Measurements from ENCODE around the gene MPEG1.

Gene MPEG1

DNA sequence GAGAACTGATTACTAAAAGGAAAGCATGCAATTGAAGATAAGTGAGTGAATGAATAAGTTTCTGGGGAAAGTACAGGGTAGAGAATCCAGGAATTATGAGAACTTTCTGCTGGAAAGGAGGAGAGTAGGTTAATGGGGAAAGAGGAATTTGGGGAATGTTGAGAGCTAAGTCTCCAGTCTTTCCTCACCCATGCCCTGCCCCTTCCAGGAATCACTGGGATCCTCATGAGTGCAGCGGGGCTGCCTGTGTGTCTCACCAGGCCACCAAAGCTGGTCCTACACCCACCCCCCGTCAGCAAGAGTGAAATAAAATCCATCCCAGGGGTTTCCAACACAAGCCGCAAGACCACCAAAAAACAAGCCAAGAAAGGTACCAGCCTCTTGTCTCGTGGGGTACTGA is 23.8 kb downstream of the MPEG1 start:
- in situ Hi-C loops (cut with MboI; ENCODE audit: low sequenced_read_pairs), result no loop called here

GRCh38 chr11:59187587-59187986 is 25.1 kb downstream of the MPEG1 start:
- in situ Hi-C loops (cut with MboI; ENCODE audit: low sequenced_read_pairs), result no loop called here

DNA sequence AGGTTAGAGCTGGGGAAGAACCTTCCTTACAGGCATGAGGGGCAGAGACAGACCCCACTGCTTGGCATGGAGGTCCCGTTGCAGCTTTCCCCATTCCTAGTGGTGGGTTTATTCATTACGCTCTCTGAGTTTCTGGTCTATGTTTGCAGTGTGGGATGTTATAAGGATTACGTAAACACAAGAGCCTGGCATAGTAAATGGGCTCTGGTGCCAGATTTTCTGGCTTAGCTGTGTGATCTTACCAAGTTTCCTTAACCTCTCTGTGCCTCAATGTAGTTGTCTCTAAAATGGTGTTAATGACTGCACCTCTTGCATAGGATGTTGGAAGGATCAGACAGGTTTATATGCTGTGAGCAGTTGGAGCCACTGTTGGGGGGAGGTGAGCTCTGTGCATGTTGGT is 25.7 kb downstream of the MPEG1 start:
- in situ Hi-C loops (cut with MboI; ENCODE audit: low sequenced_read_pairs), result no loop called here

DNA sequence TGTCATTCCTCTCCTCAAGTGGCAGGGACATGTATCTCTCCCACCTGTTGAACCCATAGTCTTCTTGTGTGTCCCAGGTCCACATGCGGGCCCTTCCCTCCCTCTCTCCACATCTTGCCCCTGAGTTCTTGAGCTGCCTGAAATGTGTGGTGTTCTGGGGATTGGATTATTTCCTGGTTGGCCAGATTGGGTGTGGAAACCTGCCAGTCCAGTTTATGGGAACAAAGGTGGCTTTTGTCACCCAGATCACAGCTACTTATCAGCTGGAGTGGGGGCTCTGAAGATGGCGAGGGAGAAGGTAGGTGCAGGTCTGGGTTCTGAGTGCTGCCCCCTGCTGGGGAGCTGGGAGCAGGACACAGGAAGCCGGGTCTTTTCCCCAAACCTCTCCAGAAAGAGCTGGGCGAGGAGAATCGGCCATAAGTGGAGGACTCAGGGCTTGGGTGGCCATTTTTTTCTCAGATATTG is 26.6 kb downstream of the MPEG1 start:
- in situ Hi-C loops (cut with MboI; ENCODE audit: low sequenced_read_pairs), result no loop called here

DNA sequence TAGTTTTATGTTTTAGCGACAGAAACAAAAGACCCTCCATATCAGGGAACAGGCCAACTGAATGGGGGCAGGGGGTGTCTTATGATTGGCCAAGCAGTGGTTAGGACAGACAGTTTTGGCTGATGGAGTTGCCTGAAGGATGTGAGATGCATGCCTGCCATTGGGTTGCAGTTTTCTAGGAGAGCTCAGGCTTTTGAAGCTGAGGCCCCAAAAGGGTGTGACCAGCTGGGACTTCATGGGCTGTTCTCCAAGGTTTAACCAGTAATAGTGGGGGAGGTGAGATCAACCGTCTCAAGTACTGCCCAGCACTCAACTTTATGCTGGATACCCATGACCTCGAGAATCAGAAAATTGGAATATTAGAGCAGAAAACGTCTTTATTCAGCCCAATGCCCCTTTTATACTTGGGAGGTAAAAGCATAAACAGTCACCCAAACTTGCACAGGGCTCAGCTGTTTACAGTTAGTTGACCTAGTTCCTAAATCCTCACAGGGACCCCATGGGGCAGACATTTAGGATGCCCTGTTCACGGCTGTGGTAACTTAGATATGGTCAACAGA is 27.3 kb downstream of the MPEG1 start:
- in situ Hi-C loops (cut with MboI; ENCODE audit: low sequenced_read_pairs), result no loop called here

GRCh38 chr11:59184691-59185339 is 27.9 kb downstream of the MPEG1 start:
- in situ Hi-C loops (cut with MboI; ENCODE audit: low sequenced_read_pairs), result no loop called here

GRCh38 chr11:59183771-59184170 is 29.0 kb downstream of the MPEG1 start:
- in situ Hi-C loops (cut with MboI; ENCODE audit: low sequenced_read_pairs), result no loop called here

DNA sequence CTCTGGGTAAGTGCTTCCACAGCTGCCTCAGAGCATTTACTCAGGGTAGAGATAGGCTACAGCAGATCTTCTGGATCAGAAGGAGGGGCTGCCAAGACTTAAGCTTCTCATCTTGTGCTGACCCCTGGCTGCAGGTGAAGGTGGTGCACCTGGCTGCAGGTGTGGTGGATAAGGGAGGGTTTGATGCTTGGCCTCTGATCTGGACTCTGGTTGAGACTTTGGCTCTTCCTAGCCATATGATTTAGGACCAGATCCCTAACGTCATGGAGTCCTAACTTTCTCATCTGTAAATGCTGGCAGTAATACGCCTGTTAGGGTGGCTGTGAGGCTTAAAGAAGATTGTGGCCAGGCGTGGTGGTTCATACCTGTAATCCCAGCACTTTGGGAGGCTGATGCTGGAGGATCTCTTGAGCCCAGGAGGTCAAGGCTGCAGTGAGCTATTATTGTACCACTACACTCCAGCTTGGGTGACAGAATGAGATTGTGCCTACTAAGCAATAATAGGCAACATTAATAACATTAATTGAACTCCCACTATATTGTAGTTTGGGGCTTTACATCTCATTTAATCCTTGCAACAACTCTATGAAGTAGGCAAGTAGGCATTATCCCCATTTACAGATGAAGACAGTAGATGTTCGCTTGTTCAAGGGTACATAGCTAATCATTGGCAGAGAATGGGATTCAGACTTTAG is 30.1 kb downstream of the MPEG1 start:
- in situ Hi-C loops (cut with MboI; ENCODE audit: low sequenced_read_pairs), result no loop called here

- in situ Hi-C loops (cut with MboI; ENCODE audit: low sequenced_read_pairs), result no loop called here
Measured at GRCh38 chr11:59181746-59182456, 30.8 kb downstream of the MPEG1 start.

DNA sequence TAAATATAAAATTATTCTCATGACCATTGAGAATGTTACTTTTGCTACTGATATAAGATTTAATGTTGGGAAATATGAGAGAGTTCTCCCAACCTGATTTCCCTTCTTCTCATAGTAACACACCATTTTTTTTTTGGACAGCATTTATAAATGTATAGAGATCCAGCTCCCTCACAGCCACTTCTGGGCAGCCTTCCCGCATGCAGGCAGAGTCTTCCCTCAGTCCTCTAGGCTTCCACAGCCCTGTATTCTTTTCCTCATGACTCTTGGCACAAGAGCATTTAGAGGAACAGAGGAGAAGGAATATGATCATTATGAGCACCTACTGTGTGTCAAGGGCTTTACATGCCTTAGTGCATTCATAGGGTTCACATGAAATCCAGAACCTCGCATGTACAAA is 31.8 kb downstream of the MPEG1 start:
- in situ Hi-C loops (cut with MboI; ENCODE audit: low sequenced_read_pairs), result no loop called here

- in situ Hi-C loops (cut with MboI; ENCODE audit: low sequenced_read_pairs), result no loop called here
Measured at GRCh38 chr11:59180168-59180776, 32.5 kb downstream of the MPEG1 start.

GRCh38 chr11:59179121-59179520 is 33.6 kb downstream of the MPEG1 start:
- in situ Hi-C loops (cut with MboI; ENCODE audit: low sequenced_read_pairs), result no loop called here

DNA sequence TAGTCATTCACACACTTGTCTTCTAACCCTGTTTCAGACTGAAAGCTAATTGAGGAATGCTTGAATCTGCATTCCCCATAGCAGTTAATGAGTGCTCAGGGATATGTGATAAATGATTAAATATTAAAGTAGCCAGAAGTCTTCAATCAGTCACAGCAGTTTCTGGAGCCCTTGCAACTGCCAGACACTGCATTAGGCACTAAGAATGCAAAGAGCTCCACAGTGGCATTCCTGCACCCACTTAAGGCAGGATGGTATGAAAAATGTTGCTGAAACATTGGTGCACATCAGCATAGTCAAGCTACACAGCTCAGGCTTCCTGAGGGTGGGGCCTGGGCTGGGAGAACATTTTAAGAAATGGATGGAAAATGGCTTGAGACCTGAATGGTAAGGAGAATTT is 34.3 kb downstream of the MPEG1 start:
- in situ Hi-C loops (cut with MboI; ENCODE audit: low sequenced_read_pairs), result no loop called here

- in situ Hi-C loops (cut with MboI; ENCODE audit: low sequenced_read_pairs), result no loop called here
Measured at GRCh38 chr11:59176330-59176729, 36.4 kb downstream of the MPEG1 start.

DNA sequence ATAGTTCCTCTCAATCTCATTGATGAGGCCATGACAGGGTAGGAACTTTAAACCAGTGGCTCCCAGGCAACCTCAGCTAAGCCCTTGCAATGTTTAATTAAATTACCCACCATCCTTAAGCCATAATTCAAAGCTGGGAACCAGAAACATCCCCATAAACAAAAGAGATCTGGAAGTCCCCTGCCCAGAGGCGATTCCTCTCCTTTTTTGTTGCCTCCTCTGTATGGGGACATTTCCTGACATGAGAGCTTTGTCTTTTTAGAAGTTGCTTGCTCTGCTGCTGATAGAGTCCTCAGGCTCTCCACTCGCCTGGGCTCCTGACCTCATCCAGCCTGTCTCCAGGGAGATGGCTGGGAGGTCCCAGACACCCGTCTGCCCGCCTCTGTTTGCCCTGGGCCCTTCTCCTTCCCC is 37.6 kb downstream of the MPEG1 start:
- in situ Hi-C loops (cut with MboI; ENCODE audit: low sequenced_read_pairs), result no loop called here

DNA sequence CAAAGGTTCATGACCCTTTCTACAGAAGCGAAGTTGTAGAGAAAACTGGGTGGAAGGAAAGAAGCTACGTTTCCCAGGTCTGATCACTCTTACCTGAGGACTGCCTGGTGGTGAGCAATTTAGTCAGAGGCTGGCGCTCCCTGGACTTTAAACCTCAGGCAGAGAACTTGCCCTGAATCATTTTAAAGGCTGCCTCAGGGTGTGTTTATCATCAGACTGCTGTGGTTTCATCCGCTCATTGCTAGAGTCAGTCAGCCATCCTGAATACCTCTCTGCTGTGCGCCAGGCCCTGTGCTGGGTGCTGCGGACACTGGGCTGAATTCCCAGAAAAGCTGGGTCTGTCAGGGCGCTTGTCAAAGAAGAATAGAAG is 38.1 kb downstream of the MPEG1 start:
- in situ Hi-C loops (cut with MboI; ENCODE audit: low sequenced_read_pairs), result no loop called here

DNA sequence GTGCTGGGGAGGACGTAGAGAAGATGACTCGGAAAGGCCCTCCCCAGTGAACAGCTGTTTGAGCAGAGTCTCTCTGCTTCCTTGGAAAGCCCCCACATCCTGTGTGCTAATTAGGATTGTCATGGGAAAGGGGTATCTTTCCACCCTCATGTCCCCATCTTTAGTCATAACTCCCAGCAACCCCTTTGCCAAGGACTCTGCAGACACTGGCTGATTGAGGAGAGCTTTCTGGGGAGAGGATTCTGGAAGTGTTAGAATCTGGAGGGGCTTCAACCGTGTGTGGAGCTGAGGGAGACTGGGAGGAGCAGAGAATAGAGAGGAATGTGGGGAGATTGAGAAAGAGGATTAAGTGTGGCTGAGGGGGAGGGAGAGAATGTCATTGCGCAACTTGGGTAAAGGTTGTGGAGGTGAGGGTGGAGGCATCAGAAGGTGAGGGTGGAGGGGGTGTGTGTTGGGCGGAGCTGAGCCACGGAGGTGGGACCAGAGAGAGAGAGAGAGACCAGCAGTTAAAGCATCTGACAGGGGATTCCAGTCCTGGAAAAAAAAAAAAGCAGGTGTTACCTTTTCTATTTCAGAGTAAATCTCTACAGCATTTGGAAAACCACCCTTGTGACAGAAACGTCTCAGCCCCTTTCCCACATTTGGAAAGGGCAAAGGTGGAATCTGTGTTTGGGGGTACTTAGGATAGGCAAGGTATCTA is 38.6 kb downstream of the MPEG1 start:
- in situ Hi-C loops (cut with MboI; ENCODE audit: low sequenced_read_pairs), result no loop called here

GRCh38 chr11:59173080-59173963 is 39.4 kb downstream of the MPEG1 start:
- in situ Hi-C loops (cut with MboI; ENCODE audit: low sequenced_read_pairs), result no loop called here

- in situ Hi-C loops (cut with MboI; ENCODE audit: low sequenced_read_pairs), result no loop called here
Measured at GRCh38 chr11:59172345-59173079, 40.2 kb downstream of the MPEG1 start.
